Endothelial cell of umbilical vein (primary cell): ENCODE measurements around the gene GANC.
"Not testable (repeated sequence)": the region's sequence is repeated elsewhere in the genome, so short reads cannot be mapped to it uniquely, and the experiment has no call there.

Source experiments
- CTCF ChIP-seq, 2 donors: IDR thresholded peaks; 1 replicate in 1 of 2; 2 replicates in 1 of 2; pipeline ENCODE4 v1.5.1; 2011; ENCODE audit warnings: low read length in 2 of 2, mild to moderate bottlenecking in 2 of 2, moderate library complexity in 2 of 2, control low read depth in 1 of 2, inconsistent platforms in 1 of 2, low read depth in 1 of 2; ENCODE audit not compliant: insufficient read depth in 1 of 2; ENCODE audit errors: extremely low read depth in 1 of 2
- EZH2 ChIP-seq: IDR thresholded peaks from 2 replicates; pipeline ENCODE4 v1.6.1; 2012; ENCODE audit warnings: borderline replicate concordance, low read depth, mild to moderate bottlenecking, moderate library complexity, low read length, inconsistent platforms; ENCODE audit not compliant: severe bottlenecking
- MAX ChIP-seq: IDR thresholded peaks from 2 replicates; pipeline ENCODE4 v1.6.1; 2011; ENCODE audit not compliant: insufficient read depth, insufficient read length
- POLR2A ChIP-seq: IDR thresholded peaks from 2 replicates; pipeline ENCODE4 v1.6.1; 2012; ENCODE audit warnings: low read depth, mild to moderate bottlenecking, control low read depth, low read length
- POLR2AphosphoS5 ChIP-seq: IDR thresholded peaks from 2 replicates; pipeline ENCODE4 v1.6.1; 2012; ENCODE audit warnings: low read depth, mild to moderate bottlenecking, control low read depth, low read length, moderate library complexity; ENCODE audit not compliant: insufficient read depth

GRCh38 chr15:42336650-42337049 is 63.6 kb downstream of the GANC start:
- not testable (repeated sequence) for TF ChIP-seq CTCF (IDR thresholded peaks at IDR 0.05; ENCODE audit: extremely low read depth in 1 of 2, insufficient read depth in 1 of 2, low read depth in 1 of 2, low read length in 2 of 2); MAX; POLR2A; EZH2; POLR2AphosphoS5
